ENCODE data around the gene SNN. TPM values are rescaled to one million over a fixed set of nuclear protein-coding genes. Genes with fewer than 3 reads are reported as not detected.

SNN gene
- total and polyA plus RNA-seq, 8 donors, result 21.1 to 42.5 (median 31.4) TPM

DNA sequence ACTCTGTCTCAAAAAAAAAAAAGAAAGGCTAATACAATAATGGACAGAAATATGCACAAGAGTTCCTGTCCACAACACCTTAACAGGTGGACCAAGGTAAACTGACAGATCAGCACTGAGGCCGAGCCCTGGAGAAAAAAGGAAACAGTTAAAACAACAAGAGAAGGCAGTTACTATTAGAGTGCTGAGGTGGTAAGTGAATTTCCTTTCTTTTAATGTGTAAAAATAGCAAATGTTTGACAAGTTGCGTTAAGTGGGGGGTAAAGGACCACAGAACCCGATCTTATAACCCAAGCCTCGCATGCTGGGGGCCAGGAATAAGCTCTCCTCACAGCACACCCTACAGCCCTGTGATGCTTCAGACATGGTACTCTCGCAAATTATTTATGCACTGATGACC lies 49.6 kb downstream of the SNN start:
- H3K27me3 ChIP-seq, result no peaks in the 10 kb centered on the region
- TF ChIP-seq, protein P1, sequence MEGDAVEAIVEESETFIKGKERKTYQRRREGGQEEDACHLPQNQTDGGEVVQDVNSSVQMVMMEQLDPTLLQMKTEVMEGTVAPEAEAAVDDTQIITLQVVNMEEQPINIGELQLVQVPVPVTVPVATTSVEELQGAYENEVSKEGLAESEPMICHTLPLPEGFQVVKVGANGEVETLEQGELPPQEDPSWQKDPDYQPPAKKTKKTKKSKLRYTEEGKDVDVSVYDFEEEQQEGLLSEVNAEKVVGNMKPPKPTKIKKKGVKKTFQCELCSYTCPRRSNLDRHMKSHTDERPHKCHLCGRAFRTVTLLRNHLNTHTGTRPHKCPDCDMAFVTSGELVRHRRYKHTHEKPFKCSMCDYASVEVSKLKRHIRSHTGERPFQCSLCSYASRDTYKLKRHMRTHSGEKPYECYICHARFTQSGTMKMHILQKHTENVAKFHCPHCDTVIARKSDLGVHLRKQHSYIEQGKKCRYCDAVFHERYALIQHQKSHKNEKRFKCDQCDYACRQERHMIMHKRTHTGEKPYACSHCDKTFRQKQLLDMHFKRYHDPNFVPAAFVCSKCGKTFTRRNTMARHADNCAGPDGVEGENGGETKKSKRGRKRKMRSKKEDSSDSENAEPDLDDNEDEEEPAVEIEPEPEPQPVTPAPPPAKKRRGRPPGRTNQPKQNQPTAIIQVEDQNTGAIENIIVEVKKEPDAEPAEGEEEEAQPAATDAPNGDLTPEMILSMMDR (IDR thresholded peaks at IDR 0.05), result no peak
- H3K9me3 ChIP-seq, result no peaks in the 10 kb centered on the region
- peaks cover 0 to 79% of the 10 kb centered on the region in 2 donors for H3K36me3 ChIP-seq
- no peak overlapping the region for H3K4me3 ChIP-seq
- DNase-seq, result no peak
- no peak overlapping the region for H3K27ac ChIP-seq
- no peak for ATAC-seq
- H3K4me1 ChIP-seq, result peaks cover 0 to 29% of the 10 kb centered on the region in 2 donors
- intact Hi-C loops (cut with DNase I), result loop anchor here in 1 of 2 donors (5.0 kb wide), 2 partner anchors 311 to 326 kb away; no protein-coding TSS in a partner anchor

DNA sequence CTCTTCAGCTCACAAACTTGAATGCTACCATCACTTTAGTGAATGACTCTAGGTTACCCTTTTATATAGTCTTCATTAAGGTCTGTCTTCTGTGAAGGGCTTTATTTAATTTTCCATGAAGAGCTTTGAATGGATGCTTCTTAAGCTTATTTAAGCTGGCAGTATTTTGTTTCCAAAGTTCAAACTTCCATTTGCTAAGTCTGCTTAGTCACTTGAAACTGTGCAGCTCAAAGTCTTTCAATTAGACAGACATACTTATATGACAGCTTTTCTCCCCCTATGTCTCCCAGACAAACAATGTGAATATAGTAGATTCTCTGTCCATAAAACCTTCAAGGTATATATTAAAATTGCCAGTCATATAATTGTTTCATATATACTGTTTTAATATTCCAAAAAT lies 50.9 kb downstream of the SNN start:
- TF ChIP-seq, protein P1 (IDR thresholded peaks at IDR 0.05), result no peak
- H3K36me3 ChIP-seq, result peaks cover 0 to 78% of the 10 kb centered on the region in 2 donors
- intact Hi-C loops (cut with DNase I), result loop anchor here in 1 of 2 donors (5.0 kb wide), 2 partner anchors 312 to 327 kb away; no protein-coding TSS in a partner anchor

DNA sequence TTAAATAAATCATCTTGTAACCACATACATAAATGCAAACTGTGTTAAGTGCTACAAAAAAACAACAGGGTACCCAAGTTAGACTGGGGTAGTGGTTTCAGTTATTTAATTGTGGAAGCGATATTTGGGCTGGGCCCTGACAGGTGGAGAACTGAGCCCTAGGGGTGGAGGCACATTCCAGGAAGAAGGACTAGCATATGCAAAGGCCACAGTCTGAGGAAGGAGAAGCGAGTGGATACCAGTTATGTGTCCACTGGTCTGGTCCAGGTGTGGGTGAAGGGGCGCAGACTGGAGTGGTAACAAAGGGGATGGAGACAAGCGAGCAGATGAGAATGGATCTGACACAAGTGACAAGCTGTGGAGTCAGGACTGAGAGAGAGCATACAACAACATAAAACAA lies 51.5 kb downstream of the SNN start:
- Histone ChIP-seq H3K9me3 (no peaks in the 10 kb centered on the region), H3K27ac (no peak overlapping the region), H3K36me3 (peaks cover 0 to 83% of the 10 kb centered on the region in 2 donors), H3K27me3 (no peaks in the 10 kb centered on the region), H3K4me1 (peaks cover 10 to 32% of the 10 kb centered on the region in 2 donors), H3K4me3 (no peak overlapping the region)
- intact Hi-C loops (cut with DNase I), result loop anchor here in 1 of 2 donors (5.0 kb wide), 2 partner anchors 312 to 327 kb away; no protein-coding TSS in a partner anchor
- DNase-seq (no peak), ATAC-seq (no peak)
- TF ChIP-seq, protein P1 (IDR thresholded peaks at IDR 0.05), result no peak

More for the DNA sequence above, 50.9 kb downstream of the SNN start:
- no peak overlapping the region for H3K4me3 ChIP-seq
- no peaks in the 10 kb centered on the region for H3K27me3 ChIP-seq
- peaks cover 4 to 32% of the 10 kb centered on the region in 2 donors for H3K4me1 ChIP-seq
- DNase-seq (no peak), ATAC-seq (no peak)
- no peaks in the 10 kb centered on the region for H3K9me3 ChIP-seq
- no peak overlapping the region for H3K27ac ChIP-seq

DNA sequence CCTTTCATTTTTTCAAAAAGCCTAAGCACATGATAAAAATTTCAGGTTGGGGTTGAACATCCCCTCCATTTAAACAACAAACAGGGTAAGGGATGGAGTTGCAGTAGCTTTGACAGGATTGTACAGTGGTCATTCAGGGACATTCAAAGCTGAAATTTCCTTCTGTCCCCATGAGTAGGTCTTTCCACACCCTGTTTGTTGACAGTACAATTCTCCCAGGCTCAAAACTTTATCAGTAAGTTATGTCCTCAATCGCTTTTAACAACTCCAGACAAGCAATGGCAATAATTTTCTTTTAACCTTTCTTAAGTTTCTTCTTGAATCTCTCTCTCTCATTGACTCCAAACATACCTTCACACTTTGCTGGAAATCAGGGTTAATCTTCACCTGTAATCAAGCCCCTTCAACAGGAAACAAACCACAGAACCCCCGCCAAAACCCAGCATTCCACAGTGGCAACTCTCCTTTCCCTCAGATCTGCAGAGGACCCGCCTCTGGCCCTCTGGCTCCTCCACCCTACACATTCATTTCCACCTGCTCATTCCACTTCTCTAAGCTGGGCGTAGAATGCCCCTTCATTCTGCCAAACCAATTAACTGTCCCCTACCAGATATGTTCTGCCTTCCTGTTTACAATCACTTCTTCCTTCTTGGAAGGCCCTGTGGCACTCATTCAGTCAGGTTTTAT lies 53.7 kb downstream of the SNN start:
- ATAC-seq, result peak; percentile 64

DNA sequence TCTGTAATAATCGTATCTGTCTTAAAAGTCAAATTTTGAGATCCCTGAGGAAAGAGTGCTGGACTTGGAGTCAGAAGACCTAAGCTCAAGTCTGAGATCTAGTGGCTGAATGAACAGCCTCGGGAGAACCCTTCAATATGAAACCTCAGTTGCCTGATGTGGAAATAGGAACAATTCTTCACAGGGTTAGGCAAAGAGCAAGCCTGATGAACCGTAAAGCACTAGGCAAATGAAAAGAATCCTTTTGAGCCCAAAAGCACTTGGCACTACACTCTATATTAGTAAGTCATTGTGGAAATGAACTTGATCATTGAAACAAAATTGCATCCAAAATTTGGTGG lies 54.2 kb downstream of the SNN start:
- peaks cover 10 to 19% of the 10 kb centered on the region in 2 donors for H3K4me1 ChIP-seq
- no peak overlapping the region for H3K4me3 ChIP-seq
- intact Hi-C loops (cut with DNase I), result no loop called here
- no peaks in the 10 kb centered on the region for H3K9me3 ChIP-seq
- no peaks in the 10 kb centered on the region for H3K27me3 ChIP-seq
- peak overlapping the region; percentile 39 to 75 for H3K27ac ChIP-seq
- peaks cover 0 to 84% of the 10 kb centered on the region in 2 donors for H3K36me3 ChIP-seq
- ATAC-seq, result no peak
- TF ChIP-seq, protein P1 (IDR thresholded peaks at IDR 0.05), result no peak
- no peak for DNase-seq

More for the DNA sequence above, 53.7 kb downstream of the SNN start:
- Histone ChIP-seq H3K36me3 (peaks cover 0 to 84% of the 10 kb centered on the region in 2 donors), H3K27me3 (no peaks in the 10 kb centered on the region), H3K27ac (peak overlapping the region; percentile 39 to 75), H3K9me3 (no peaks in the 10 kb centered on the region), H3K4me1 (peaks cover 10 to 21% of the 10 kb centered on the region in 2 donors), H3K4me3 (no peak overlapping the region)
- intact Hi-C loops (cut with DNase I), result no loop called here
- TF ChIP-seq, protein P1 (IDR thresholded peaks at IDR 0.05), result no peak
- DNase-seq, result no peak

All from left lung (tissue), 10 donors.